DND-41 (cell line): ENCODE measurements around the gene PKP2.

ENCODE experiments used
- ATAC-seq: fragments of 200-7000 bp; cut with Tn5 transposase; 3 replicates; pipeline ENCODE4 v1.9.1; 2021; ENCODE audit warnings: low read depth; ENCODE audit not compliant: insufficient read depth
- DNase-seq: peaks from one replicate; pipeline ENCODE4 v3.0.0-alpha.2; 2020
- H2AFZ ChIP-seq: 2 replicates; pipeline ENCODE4 v1.6.0; 2012; ENCODE audit warnings: low read depth, low read length
- H3K27ac ChIP-seq: 2 replicates; pipeline ENCODE4 v1.5.1; 2012; ENCODE audit warnings: low read length, inconsistent platforms
- H3K27me3 ChIP-seq: fragments of 200-600 bp; sonication (generic); 2 replicates; pipeline ENCODE4 v1.6.0; 2012; ENCODE audit warnings: low read length, mild to moderate bottlenecking, inconsistent platforms; ENCODE audit not compliant: insufficient read depth, poor library complexity
- H3K36me3 ChIP-seq: 2 replicates; pipeline ENCODE4 v1.5.1; 2012; ENCODE audit warnings: low read length, inconsistent platforms; ENCODE audit not compliant: insufficient read depth
- H3K4me1 ChIP-seq: 2 replicates; pipeline ENCODE4 v1.5.1; 2012; ENCODE audit warnings: mild to moderate bottlenecking, low read length; ENCODE audit not compliant: insufficient read depth
- H3K4me2 ChIP-seq: 2 replicates; pipeline ENCODE4 v1.6.0; 2012; ENCODE audit warnings: mild to moderate bottlenecking, moderate library complexity, low read length, inconsistent platforms; ENCODE audit not compliant: insufficient read depth
- H3K4me3 ChIP-seq, 2 experiments: fragments of 200-600 bp in 1 of 2; shearing (Covaris generic) in 1 of 2; 2 replicates each; pipeline ENCODE4 v1.5.1; 2012 to 2016; ENCODE audit warnings: inconsistent platforms in 2 of 2, low read length in 2 of 2, mild to moderate bottlenecking in 2 of 2, low read depth in 1 of 2, moderate library complexity in 1 of 2
- H3K79me2 ChIP-seq: 2 replicates; pipeline ENCODE4 v1.6.0; 2012; ENCODE audit warnings: low read length, inconsistent platforms; ENCODE audit not compliant: insufficient read depth
- H3K9ac ChIP-seq: 2 replicates; pipeline ENCODE4 v1.6.0; 2012; ENCODE audit warnings: low read depth, mild to moderate bottlenecking, inconsistent platforms, low read length, moderate library complexity
- H3K9me3 ChIP-seq: 2 replicates; pipeline ENCODE4 v1.5.1; 2012; ENCODE audit warnings: low read length, moderate library complexity, mild to moderate bottlenecking, inconsistent platforms; ENCODE audit not compliant: insufficient read depth, severe bottlenecking
- H4K20me1 ChIP-seq: 2 replicates; pipeline ENCODE4 v1.6.0; 2012; ENCODE audit warnings: low read length; ENCODE audit not compliant: insufficient read depth
- CTCF ChIP-seq: IDR thresholded peaks from 2 replicates; pipeline ENCODE4 v1.5.1; 2012; ENCODE audit warnings: borderline replicate concordance, low read length, moderate library complexity, mild to moderate bottlenecking; ENCODE audit not compliant: poor library complexity, severe bottlenecking; ENCODE audit errors: extremely low read depth
- EZH2 ChIP-seq: IDR thresholded peaks from 3 replicates; pipeline ENCODE4 v1.6.1; 2012; ENCODE audit warnings: borderline replicate concordance, low read depth, mild to moderate bottlenecking, moderate library complexity, low read length, inconsistent platforms; ENCODE audit not compliant: severe bottlenecking

PKP2 gene

GRCh38 chr12:32896432-32897280 lies at the start of gene PKP2:
TSS of gene PKP2 (minus strand) at chr12:32896777. CDS start at chr12:32896731, 46 bp downstream.
- DNase-seq = no peak

GRCh38 chr12:32944195-32944594 lies 47.6 kb upstream of the PKP2 start:
- TF ChIP-seq EZH2 (no peak), CTCF (no peak)
- Histone ChIP-seq H3K4me2 (no peak overlapping the region), H3K9ac (no peak overlapping the region), H3K79me2 (no peaks in the 10 kb centered on the region), H3K9me3 (no peaks in the 10 kb centered on the region), H3K27me3 (no peaks in the 10 kb centered on the region), H2AFZ (no peak overlapping the region), H3K4me1 (no peaks in the 10 kb centered on the region), H3K4me3 (no peak overlapping the region), H3K36me3 (no peaks in the 10 kb centered on the region), H3K27ac (no peak overlapping the region), H4K20me1 (no peaks in the 10 kb centered on the region)
- ATAC-seq = no peak
- DNase-seq = no peak

More at GRCh38 chr12:32896432-32897280, at the start of gene PKP2:
- H3K79me2 ChIP-seq = no peaks in the 10 kb centered on the region
- H3K9me3 ChIP-seq = no peaks in the 10 kb centered on the region
- H3K27ac ChIP-seq = no peak within 1 kb of the TSS
- no peak within 1 kb of the TSS for H3K9ac ChIP-seq
- no peaks in the 10 kb centered on the region for H3K36me3 ChIP-seq
- H3K4me1 ChIP-seq = no peaks in the 10 kb centered on the region
- no peak for TF ChIP-seq CTCF
- no peak within 1 kb of the TSS for H2AFZ ChIP-seq
- no peak for ATAC-seq
- H4K20me1 ChIP-seq = no peaks in the 10 kb centered on the region
- H3K4me2 ChIP-seq = no peak within 1 kb of the TSS
- no peak within 1 kb of the TSS for H3K4me3 ChIP-seq
- H3K27me3 ChIP-seq = no peaks in the 10 kb centered on the region

DNA sequence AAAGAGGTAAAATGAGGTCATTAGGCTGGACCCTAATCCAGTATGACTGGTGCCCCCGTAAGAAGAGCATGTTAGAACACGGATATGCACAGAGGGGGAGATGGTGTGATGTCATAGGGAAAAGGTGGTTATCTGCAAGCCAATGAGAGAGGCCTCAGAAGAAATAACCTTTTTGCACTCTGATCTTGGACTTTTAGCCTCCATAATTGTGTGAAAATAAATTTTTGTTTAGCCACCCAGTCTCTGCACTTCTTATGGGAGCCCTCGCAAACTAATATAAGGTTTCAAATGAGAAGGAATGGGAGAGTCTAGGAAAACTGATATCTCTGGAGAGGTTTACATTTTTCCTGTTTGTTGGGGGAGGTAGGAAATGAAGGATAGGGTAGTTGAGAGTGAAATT lies 43.2 kb upstream of the PKP2 start:
- Histone ChIP-seq H3K79me2 (no peaks in the 10 kb centered on the region), H3K4me3 (no peak overlapping the region), H3K4me1 (no peaks in the 10 kb centered on the region), H3K27ac (no peak overlapping the region), H3K9me3 (no peaks in the 10 kb centered on the region), H3K9ac (no peak overlapping the region), H2AFZ (no peak overlapping the region), H3K4me2 (no peak overlapping the region), H4K20me1 (no peaks in the 10 kb centered on the region), H3K36me3 (no peaks in the 10 kb centered on the region), H3K27me3 (no peaks in the 10 kb centered on the region)
- ATAC-seq (no peak), DNase-seq (no peak)
- TF ChIP-seq CTCF (no peak), EZH2 (no peak)

DNA sequence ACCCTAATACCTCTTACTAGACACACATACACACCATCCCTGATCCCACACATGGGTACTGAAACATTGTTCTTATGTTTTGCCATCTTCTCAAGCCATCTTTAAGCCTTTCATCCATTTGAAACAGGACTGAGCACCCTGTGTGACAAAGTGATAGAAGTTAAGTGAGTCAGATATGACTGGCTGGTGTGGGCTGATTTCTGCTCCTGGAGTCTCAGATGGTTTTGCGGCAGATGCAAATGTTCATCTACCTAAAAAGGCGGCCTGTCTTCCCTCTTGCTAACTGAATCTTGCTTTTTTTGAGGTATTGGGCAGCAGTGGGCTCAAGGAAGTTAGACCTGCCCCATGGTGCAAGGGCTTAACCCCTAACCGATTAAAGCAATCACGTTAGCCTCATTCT lies 30.4 kb upstream of the PKP2 start:
- Histone ChIP-seq H3K27ac (no peak overlapping the region), H3K4me1 (no peaks in the 10 kb centered on the region), H3K9me3 (no peaks in the 10 kb centered on the region), H3K9ac (no peak overlapping the region), H2AFZ (no peak overlapping the region), H4K20me1 (no peaks in the 10 kb centered on the region), H3K4me2 (no peak overlapping the region), H3K4me3 (no peak overlapping the region), H3K27me3 (no peaks in the 10 kb centered on the region), H3K36me3 (no peaks in the 10 kb centered on the region), H3K79me2 (no peaks in the 10 kb centered on the region)
- TF ChIP-seq EZH2 (no peak), CTCF (no peak)
- no peak for ATAC-seq
- no peak for DNase-seq
